CD4-positive, alpha-beta T cell treated with Interleukin-15 for 1 hour (primary cell): Measurements from ENCODE around the gene ZEB2.

Source experiments
- DNase-seq: peaks from one replicate; pipeline ENCODE4 v3.0.0-alpha.2; 2020

Gene ZEB2

GRCh38 chr2:144526831-144527230 is 6.9 kb upstream of the ZEB2 start:
- DNase-seq: no peak

- peak; percentile 43 for DNase-seq
Measured at GRCh38 chr2:144524118-144525009, 4.4 kb upstream of the ZEB2 start.

- no peak for DNase-seq
Measured at GRCh38 chr2:144523596-144524117, 3.7 kb upstream of the ZEB2 start.

DNA sequence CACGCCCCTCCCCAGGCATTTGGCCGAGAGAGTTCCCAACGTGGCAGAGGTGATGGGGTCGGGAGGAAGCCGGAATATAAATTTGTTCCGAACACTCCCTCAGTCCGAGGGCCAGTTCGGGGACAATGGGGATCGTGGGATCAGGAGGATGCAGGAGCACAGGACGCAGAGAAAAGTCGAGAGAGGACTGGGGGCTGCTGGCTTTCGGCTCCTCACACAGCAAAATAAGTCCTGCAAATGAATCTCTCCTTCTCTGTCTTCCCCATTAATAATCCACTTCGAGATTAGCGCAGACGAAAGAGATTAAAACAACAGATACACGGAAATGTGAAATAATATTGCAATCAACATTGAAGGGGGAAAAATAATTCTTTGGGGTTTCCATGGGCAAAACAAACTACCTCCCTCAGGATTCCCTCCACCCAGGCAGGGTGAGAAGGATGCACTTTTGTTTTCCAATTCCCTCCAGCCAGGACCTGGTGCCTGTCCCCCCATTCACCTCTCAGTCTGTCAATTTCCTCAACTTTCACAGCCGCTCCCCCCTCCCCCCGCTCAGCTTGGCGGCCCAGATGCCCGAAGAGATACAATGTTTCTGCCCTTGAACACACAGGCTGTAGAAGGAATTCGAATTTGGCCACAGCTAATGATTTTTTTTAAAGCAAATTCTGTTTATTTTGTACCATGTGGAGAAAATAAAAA is 3.1 kb upstream of the ZEB2 start:
- DNase-seq: no peak

DNA sequence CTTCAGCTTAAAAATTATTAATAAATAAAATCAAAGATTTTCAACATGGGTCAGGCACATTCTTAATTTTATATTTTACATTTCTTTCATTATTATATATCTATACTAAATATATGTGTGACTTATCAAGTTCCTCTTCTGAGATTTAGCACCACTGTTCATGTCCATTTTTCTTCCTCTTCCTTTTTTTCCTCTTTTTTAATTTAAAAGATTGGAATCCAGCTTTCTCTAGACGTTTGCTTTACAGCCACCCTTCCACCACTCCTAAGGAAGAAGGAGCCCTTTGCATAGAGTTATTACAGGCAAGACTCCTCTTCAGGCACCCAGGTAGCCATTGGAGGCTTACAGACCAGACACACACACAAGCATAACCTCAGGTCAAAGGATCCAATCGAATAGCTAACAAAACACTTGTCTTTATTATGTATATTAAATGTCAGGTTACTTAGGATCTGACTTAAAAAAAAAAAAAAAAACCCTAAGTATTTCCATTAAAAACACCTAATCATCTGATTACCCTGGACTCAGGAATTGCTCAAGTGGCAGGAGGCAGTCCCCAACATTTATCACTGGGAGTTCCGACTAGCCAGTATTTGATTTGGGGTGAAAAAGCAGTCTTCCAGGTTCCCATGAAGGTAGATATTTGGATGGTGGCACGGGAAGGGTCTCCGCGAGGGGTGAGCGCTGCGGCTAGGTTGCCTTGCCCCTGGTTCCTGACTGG is 2.4 kb upstream of the ZEB2 start:
- no peak for DNase-seq

GRCh38 chr2:144521686-144522085 is 1.8 kb upstream of the ZEB2 start:
- DNase-seq: no peak

- DNase-seq: no peak
Measured at GRCh38 chr2:144520756-144521487, 1.0 kb upstream of the ZEB2 start.

GRCh38 chr2:144519597-144519933 is 354 bp downstream of the ZEB2 start:
- DNase-seq: no peak

DNA sequence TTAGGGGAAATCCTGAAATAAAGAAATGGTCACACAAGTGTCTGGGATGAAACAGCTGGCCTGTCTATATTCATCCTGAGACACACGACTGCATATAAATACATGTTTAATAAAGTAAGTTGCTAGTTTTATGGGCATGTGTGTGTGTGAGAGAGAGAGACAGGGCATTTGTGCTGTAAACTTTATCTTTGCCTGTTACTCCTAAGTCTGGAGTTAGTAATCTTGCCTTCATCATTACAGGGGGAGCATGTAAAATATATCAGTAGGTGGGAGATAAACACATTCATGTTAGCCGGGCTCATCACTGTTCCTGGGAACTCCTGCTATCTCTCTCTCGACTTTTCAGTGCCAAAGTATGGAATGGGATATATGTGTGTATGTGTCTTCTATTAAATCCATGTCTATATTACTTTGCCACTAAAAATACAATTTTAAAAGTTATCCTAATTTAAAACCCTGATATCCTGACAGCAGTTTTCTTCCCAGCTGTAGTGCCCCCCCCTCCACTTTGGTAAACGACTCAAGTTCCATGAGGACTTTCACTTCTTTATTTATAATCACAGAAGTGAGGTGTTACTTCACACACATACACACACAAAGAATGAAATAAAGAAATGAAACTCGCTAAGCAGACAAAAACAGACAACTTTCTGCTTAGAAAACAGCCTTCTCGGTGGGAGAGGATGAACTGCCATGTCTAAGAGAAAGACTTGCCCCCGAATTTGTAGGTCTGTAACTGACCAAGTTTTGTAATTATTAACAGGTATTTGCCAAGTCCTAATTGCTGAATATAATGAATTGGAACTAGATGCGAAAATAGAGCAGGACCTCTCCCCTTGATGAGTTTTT is 947 bp downstream of the ZEB2 start:
- no peak for DNase-seq

- no peak for DNase-seq
Measured at GRCh38 chr2:144517866-144518747, 1.8 kb downstream of the ZEB2 start.

GRCh38 chr2:144516981-144517865 is 2.7 kb downstream of the ZEB2 start:
- DNase-seq: peak; percentile 70

GRCh38 chr2:144516411-144516980 is 3.4 kb downstream of the ZEB2 start:
- no peak for DNase-seq

GRCh38 chr2:144515696-144516410 is 4.1 kb downstream of the ZEB2 start:
- peak; percentile 51 for DNase-seq

DNA sequence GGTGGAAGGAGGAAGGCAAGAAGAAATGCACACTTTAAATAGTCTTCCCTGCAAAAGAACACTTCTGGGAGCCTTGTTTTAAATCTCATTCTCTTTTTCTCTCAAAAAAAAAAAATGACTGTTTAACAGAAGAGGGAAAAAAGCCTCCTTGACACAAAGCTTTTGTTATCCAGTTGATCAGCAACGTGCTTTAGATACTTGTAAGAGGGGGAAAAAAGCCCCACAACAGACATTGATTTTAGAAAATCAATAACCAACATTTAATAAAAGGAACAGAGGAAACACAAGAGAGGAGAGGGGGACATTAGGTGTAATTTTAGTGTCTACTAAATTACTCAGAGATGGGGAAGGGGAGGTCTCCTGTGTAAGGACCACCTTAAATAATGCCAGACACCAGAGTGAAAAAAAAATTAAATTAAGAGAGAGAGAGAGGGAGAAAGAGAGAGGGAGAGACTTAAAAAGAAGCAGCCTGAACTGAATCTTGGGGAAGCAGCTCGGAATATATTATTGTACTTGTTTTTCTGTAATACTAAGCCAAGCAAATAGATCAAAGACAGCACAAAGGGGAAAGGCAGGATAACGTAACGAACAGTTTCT is 4.7 kb downstream of the ZEB2 start:
- no peak for DNase-seq

GRCh38 chr2:144514616-144515091 is 5.3 kb downstream of the ZEB2 start:
- no peak for DNase-seq

DNA sequence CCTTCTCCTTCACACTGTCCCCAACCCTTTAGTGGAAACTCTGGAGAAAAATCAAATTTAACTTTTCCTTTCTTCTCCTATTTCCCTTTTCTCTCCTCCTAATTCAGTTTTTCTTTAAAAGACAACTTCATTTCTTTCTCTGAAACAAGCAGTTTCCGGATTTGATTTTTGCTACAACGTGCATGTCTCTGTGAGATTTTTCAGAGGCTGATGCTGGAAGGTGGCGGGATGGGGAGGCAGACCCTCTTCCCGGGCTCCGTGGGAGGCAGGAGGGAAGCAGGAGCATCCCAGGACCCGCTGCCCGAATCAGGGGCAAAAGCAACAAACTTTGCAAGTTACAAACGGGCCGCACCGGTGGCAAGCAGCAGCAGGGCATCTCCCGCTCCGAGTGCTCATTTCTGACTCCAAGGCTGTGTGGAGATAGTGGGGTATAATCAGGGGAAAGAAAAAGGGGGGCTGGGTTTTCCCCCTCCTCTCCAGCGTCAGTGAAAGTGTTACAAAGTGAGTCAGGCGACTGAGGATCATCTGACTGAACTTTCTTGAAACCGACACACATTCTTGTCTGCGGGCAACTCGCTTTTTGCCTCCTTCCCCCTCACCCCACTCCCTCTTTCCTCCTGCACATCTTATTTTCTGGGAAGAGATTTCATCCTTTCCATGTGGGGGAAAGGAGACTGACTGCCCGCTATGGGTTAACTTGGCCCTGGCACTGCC is 6.4 kb downstream of the ZEB2 start:
- DNase-seq: peak; percentile 65

GRCh38 chr2:144512891-144513351 is 7.0 kb downstream of the ZEB2 start:
- DNase-seq: no peak
